Tibial nerve (tissue), 4 donors: Measurements from ENCODE around the gene PTPRG. TPM values are rescaled to one million over a fixed set of nuclear protein-coding genes. Genes with fewer than 3 reads are reported as not detected.

Experiments used
- DNase-seq, 2 donors: peaks; one replicate each; pipeline ENCODE4 v3.0.0-alpha.2; 2019; ENCODE audit warnings: low spot score in 2 of 2
- H3K27ac ChIP-seq, 4 donors: fragments of 200-600 bp; sonication (generic) in 3 of 4; one replicate each; pipeline ENCODE4 v1.5.1; 2017 to 2019; ENCODE audit warnings: mild to moderate bottlenecking in 1 of 4
- H3K27me3 ChIP-seq, 2 donors: fragments of 200-600 bp; sonication (generic) in 1 of 2; one replicate each; pipeline versions ENCODE4 v1.5.1 to v1.6.0; 2017 to 2019
- H3K36me3 ChIP-seq, 3 donors: fragments of 200-600 bp; sonication (generic); one replicate each; pipeline ENCODE4 v1.5.1; 2018 to 2019
- H3K4me1 ChIP-seq, 4 donors: fragments of 200-600 bp; sonication (generic) in 3 of 4; one replicate each; pipeline ENCODE4 v1.5.1; 2017 to 2019
- H3K4me3 ChIP-seq, 4 donors: fragments of 200-600 bp; sonication (generic) in 3 of 4; one replicate each; pipeline ENCODE4 v1.5.1; 2017 to 2019; ENCODE audit warnings: mild to moderate bottlenecking in 1 of 4, moderate library complexity in 1 of 4
- H3K9me3 ChIP-seq, 4 donors: fragments of 200-600 bp; sonication (generic) in 3 of 4; one replicate each; pipeline ENCODE4 v1.5.1; 2017 to 2019
- EP300 ChIP-seq, 2 donors: sonication (generic); formaldehyde crosslinking; IDR thresholded peaks; one replicate each; pipeline ENCODE4 v1.6.1; 2017; ENCODE audit warnings: antibody characterized with exemption in 2 of 2, mild to moderate bottlenecking in 1 of 2
- POLR2A ChIP-seq, 2 donors: fragments of 450-650 bp; IDR thresholded peaks; one replicate each; pipeline ENCODE4 v1.6.1; 2017; ENCODE audit warnings: antibody characterized with exemption in 2 of 2, mild to moderate bottlenecking in 2 of 2, moderate library complexity in 2 of 2
- WGBS, 2 donors: methylation state at CpG; one replicate each; pipeline ENCODE4 v1.1.5; 2018; 5-methylcytosine and 5-hydroxymethylcytosine counted together
- total RNA-seq, 4 donors: library from RNA; depleted of rRNA; stranded (reverse); fragments of >200 nt; gene quantifications; one replicate each; pipeline ENCODE4 v1.1.0, GENCODE V29; 2016
- TF ChIP-seq, protein P1 (sequence below), 5 experiments: fragments of 200-600 bp in 3 of 5; fragments of 450-650 bp in 2 of 5; sonication (generic) in 3 of 5; IDR thresholded peaks; one replicate each; pipeline ENCODE4 v1.5.1; 2016 to 2019; ENCODE audit warnings: antibody characterized with exemption in 5 of 5, mild to moderate bottlenecking in 3 of 5, moderate library complexity in 2 of 5

The PTPRG gene
- total RNA-seq, 4 donors from 2014 or later, result 112 to 174 (median 121) TPM

DNA sequence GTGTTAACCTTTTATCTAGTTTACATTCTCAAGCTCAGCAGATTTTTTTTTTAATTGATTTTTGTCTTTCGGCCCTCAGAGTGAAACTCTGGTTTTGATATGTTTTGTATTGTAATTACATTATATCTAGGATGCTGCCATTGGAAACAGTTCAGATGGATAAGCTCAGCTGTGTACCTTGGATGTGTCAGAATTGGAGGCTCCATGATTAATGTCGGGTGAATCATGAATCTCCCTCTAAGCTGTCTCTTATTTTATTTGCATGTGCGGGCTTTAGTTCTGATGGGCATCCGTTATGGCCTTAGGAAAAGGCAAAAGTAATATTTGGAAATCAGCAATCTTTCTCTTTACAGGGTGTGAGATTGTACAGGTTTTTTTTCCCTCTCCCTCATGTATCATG, 4.2 kb downstream of the PTPRG start:
- H3K27me3 ChIP-seq, result peaks cover 0 to 14% of the 10 kb centered on the region in 2 donors
- DNase-seq, result no peak
- H3K4me3 ChIP-seq, result no peak overlapping the region
- TF ChIP-seq POLR2A (IDR thresholded peaks at IDR 0.05) (no peak), EP300 (IDR thresholded peaks at IDR 0.05) (no peak)
- TF ChIP-seq, protein P1, sequence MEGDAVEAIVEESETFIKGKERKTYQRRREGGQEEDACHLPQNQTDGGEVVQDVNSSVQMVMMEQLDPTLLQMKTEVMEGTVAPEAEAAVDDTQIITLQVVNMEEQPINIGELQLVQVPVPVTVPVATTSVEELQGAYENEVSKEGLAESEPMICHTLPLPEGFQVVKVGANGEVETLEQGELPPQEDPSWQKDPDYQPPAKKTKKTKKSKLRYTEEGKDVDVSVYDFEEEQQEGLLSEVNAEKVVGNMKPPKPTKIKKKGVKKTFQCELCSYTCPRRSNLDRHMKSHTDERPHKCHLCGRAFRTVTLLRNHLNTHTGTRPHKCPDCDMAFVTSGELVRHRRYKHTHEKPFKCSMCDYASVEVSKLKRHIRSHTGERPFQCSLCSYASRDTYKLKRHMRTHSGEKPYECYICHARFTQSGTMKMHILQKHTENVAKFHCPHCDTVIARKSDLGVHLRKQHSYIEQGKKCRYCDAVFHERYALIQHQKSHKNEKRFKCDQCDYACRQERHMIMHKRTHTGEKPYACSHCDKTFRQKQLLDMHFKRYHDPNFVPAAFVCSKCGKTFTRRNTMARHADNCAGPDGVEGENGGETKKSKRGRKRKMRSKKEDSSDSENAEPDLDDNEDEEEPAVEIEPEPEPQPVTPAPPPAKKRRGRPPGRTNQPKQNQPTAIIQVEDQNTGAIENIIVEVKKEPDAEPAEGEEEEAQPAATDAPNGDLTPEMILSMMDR (IDR thresholded peaks at IDR 0.05), result no peak
- H3K27ac ChIP-seq, result no peak overlapping the region
- H3K9me3 ChIP-seq, result no peaks in the 10 kb centered on the region
- H3K36me3 ChIP-seq, result no peaks in the 10 kb centered on the region
- peaks cover 0 to 46% (median 0%) of the 10 kb centered on the region in 4 donors for H3K4me1 ChIP-seq
- WGBS, 2 donors, result 82 to 85% methylated on average over 4 of the region's 4 CpGs

DNA sequence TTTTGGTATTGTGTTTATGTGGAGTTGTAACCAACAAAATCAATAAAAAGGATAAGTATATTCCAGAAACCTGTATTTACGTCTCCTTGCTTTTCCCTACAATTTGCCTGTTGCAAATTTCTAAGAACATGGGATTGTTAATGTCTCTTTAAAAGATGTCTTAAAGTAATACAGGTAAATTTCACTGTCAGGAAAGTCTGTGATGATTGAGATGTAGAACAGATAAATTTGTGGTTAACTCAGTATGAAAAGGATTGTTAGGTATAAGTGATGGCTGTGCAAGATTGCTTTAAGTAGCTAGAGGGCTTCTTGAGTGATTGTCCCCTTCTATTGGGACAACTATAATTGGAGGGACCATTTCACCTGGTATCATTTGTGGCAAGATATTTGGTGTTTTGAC, 6.8 kb downstream of the PTPRG start:
- Histone ChIP-seq H3K4me3 (no peak overlapping the region), H3K27ac (no peak overlapping the region), H3K4me1 (peaks cover 0 to 44% (median 0%) of the 10 kb centered on the region in 4 donors), H3K27me3 (no peaks in the 10 kb centered on the region), H3K9me3 (no peaks in the 10 kb centered on the region), H3K36me3 (no peaks in the 10 kb centered on the region)
- TF ChIP-seq EP300 (IDR thresholded peaks at IDR 0.05), result no peak
- TF ChIP-seq, protein P1 (IDR thresholded peaks at IDR 0.05), result no peak
- TF ChIP-seq POLR2A (IDR thresholded peaks at IDR 0.05), result no peak
- no peak for DNase-seq
- WGBS, 2 donors, result 93 to 100% methylated on average over 1 of the region's 1 CpG

DNA sequence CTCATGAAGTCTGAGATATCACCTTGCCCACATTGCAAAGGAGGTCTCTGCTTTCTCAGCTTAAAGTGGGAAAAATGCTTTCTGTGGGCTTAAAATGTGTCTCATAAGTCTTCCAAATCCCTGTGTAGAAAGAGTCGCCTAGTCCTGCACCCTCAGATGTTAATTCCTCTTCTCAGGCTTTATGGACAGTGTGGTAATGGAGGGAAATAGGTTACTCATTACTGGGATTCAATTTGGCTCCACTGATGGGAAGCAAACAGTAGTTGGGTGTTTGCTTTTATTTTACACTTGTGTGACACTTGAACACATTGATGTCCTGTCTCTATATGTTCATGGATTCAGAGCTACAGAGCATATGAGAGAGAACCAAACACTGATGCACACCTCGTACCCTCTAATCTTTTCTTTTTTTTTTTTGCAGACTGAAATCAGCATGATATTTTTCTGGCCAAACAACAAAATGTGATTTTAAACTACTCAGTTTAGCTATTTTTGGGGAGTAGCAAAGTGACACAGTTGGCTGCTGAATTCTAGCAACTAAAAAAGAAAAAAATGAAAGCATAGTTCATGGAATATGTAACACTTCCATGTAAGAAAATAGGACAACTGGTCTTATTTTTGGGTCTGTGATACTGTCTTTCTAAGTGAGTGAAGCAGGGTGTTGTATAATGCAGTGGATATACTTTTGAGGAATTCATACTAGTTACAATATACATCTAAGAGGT, 8.6 kb downstream of the PTPRG start:
- peak overlapping the region in 1 of 4 donors; percentile 13 for H3K27ac ChIP-seq
- DNase-seq, result no peak
- no peaks in the 10 kb centered on the region for H3K36me3 ChIP-seq
- TF ChIP-seq POLR2A (IDR thresholded peaks at IDR 0.05) (no peak), EP300 (IDR thresholded peaks at IDR 0.05) (no peak)
- TF ChIP-seq, protein P1 (IDR thresholded peaks at IDR 0.05), result no peak
- H3K27me3 ChIP-seq, result no peaks in the 10 kb centered on the region
- H3K4me3 ChIP-seq, result no peak overlapping the region
- 73 to 76% methylated on average over 2 of the region's 2 CpGs for WGBS, 2 donors
- peaks cover 0 to 3% (median 0%) of the 10 kb centered on the region in 4 donors for H3K9me3 ChIP-seq
- peaks cover 0 to 25% (median 0%) of the 10 kb centered on the region in 4 donors for H3K4me1 ChIP-seq

DNA sequence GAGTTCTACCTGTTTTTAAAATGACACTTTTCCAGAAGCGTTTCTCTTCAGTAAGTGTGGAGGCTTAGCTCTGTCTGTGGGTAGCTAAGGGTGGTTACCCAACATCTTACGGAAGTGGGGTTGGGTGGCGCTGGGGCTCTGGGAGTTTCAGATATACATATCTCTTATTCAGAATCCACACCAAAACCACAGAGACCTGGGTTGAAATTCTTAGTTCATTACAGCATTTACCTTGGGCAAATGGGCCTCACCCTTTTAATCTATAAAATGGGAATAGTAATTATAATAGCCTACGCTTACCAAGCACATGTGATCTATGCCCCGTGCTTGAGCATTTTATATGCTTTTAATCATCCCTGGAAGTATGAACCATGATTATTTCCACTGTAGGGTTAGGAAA, 9.4 kb downstream of the PTPRG start:
- Histone ChIP-seq H3K4me3 (no peak overlapping the region), H3K4me1 (peaks cover 0 to 23% (median 0%) of the 10 kb centered on the region in 4 donors), H3K36me3 (no peaks in the 10 kb centered on the region), H3K27ac (no peak overlapping the region), H3K27me3 (no peaks in the 10 kb centered on the region), H3K9me3 (peaks cover 0 to 4% (median 0%) of the 10 kb centered on the region in 4 donors)
- 77 to 91% methylated on average over 5 of the region's 5 CpGs for WGBS, 2 donors
- TF ChIP-seq, protein P1 (IDR thresholded peaks at IDR 0.05), result no peak
- TF ChIP-seq EP300 (IDR thresholded peaks at IDR 0.05), result no peak
- TF ChIP-seq POLR2A (IDR thresholded peaks at IDR 0.05), result no peak
- DNase-seq, result no peak

DNA sequence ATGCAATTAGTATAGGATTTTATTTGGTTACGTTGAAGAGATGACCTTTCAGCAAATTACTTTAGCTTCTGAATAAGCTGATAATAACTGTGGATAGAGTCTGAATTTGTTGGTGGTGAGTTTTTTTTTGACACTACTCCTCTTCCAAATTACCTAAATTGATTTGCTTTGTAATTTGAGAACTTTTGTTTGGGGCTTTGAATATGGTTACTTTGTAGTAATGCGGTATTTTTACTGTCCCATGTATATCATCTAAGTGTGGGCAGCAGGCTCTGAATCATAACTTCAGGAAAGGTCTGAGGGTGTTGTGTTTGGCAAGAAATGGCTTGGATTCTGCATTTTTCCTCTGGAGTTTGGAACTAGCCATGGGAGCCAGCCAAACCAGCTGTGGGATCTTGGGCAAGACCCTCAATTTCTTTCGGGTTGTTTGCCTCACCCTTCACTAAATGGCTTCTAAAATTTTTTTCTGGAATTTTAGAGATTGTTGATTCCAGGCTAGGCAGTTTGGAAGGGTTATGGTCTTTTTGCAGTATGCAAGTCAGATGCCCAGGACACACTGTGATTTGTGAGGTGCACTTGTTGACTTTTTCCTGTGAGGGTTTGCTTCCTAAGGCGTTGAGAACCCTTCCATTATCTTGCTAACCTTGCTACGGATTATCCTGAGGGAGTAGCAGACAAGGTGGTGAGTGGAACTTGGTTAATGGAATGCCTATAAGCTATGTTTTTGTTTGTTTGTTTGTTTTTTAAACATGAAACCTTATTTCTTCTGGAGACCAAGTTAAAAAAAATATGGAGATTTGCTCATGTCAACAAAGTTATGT, 10.4 kb downstream of the PTPRG start:
- Histone ChIP-seq H3K36me3 (no peaks in the 10 kb centered on the region), H3K27me3 (no peaks in the 10 kb centered on the region), H3K27ac (peak overlapping the region in 1 of 4 donors; percentile 2), H3K4me3 (no peak overlapping the region), H3K4me1 (peaks cover 0 to 14% (median 0%) of the 10 kb centered on the region in 4 donors), H3K9me3 (peaks cover 0 to 4% (median 0%) of the 10 kb centered on the region in 4 donors)
- TF ChIP-seq POLR2A (IDR thresholded peaks at IDR 0.05), result no peak
- TF ChIP-seq EP300 (IDR thresholded peaks at IDR 0.05), result peak in 1 of 2 donors; percentile 75
- WGBS, 2 donors, result 53 to 65% methylated on average over 5 of the region's 5 CpGs
- peak in 1 of 2 donors; percentile 36 for DNase-seq
